ENCODE measurements around the gene CAMK1G.

The CAMK1G gene

DNA sequence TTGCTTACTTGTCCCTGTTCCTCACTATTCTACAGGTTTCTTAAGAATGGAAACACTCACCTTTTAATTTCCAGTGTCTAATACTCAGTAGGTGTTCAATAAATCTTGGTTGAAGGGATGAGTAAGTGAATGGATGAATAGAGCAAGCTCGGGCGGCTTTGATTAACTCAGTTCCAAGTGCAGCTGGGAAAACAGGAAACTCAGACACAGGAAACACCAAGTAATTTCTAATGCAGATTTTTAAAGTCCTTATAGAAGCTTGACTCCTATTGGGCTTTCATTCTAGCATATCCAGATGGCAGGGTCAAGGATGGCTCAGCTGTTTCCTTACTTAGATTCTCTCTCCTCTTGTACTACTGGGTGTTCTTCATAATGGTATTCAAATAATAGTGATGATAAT, 14.0 kb downstream of the CAMK1G start:
- in situ Hi-C loops (cut with MboI; ENCODE audit: low sequenced_read_pairs): no loop called here

DNA sequence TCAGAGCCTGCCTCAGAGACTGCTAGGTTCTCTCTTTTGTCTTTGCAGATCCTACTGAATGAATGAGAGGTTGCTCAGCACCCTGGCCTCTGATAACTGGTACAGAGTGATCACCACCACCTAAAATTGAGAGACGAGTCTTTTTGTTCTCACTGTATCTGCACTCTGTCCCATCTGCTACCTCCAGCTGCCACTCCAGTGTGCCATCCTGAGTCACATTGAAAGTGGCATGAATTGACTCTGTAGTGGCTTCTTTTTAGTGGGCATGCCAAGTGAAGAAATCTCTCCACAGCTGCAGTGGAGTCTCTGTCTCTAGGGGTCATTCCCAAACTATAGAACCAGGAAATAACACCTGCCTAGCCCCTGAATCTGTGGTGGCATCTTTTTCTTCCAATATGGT, 14.7 kb downstream of the CAMK1G start:
- in situ Hi-C loops (cut with MboI; ENCODE audit: low sequenced_read_pairs): no loop called here

DNA sequence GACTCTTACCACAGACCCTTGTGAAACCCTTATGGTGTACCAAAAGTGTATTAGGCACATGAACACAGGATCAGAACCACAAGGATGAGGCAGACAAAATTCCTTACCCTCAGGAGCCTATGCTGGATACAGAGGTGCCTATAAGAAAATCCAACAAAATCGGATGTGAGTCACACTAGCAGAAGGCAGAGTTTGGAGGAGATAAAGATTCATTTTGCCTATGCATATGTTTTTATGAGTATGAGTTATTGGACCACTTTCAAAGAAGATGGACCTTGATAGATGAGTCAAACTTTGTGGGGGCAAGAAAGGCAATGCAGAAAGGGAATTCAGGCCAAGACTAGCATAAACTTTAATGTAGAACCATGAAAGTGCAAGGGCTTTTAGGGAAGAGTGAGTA, 17.0 kb downstream of the CAMK1G start:
- in situ Hi-C loops (cut with MboI; ENCODE audit: low sequenced_read_pairs): loop anchor here (10.0 kb wide), 1 partner anchor 94 kb away; no protein-coding TSS in a partner anchor

GRCh38 chr1:209601809-209602657, 18.5 kb downstream of the CAMK1G start:
- in situ Hi-C loops (cut with MboI; ENCODE audit: low sequenced_read_pairs): loop anchor here (10.0 kb wide), 1 partner anchor 93 kb away; no protein-coding TSS in a partner anchor

GRCh38 chr1:209603877-209604276, 20.4 kb downstream of the CAMK1G start:
- in situ Hi-C loops (cut with MboI; ENCODE audit: low sequenced_read_pairs): loop anchor here (10.0 kb wide), 1 partner anchor 91 kb away; no protein-coding TSS in a partner anchor

DNA sequence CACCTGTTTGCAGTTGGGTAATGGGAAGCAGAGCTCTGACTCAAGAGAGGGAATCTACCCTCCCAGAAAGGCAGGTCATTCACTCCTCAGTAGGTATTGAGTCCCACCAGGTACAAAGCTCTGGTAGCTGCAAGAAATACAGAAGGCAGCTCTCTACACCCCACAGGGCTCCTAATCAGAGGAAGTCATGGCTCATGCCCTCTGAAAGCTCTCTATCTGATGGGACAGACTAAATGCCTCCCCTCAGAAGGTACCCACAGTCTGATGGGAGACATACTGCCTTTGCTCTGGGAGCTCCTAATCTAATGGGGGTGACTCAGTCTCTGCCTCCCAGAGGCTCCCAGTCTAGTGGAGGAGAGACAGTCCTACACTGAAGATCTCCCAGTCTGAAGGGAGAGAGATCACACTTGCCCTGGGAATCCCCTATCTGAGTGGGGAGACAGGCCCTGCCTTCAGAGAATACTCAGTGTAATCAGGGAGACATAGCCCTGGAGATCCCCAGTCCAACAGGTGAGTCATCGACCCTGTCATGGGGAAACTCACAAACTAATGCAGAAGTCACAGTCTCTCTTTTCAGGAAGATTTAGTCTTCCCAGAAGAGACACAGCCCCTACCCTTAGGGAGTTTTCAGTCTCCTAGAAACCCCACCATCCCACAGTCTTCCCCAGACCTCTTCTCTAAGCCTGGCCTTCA, 23.7 kb downstream of the CAMK1G start:
- in situ Hi-C loops (cut with MboI; ENCODE audit: low sequenced_read_pairs): loop anchor here (10.0 kb wide), 1 partner anchor 88 kb away; no protein-coding TSS in a partner anchor

DNA sequence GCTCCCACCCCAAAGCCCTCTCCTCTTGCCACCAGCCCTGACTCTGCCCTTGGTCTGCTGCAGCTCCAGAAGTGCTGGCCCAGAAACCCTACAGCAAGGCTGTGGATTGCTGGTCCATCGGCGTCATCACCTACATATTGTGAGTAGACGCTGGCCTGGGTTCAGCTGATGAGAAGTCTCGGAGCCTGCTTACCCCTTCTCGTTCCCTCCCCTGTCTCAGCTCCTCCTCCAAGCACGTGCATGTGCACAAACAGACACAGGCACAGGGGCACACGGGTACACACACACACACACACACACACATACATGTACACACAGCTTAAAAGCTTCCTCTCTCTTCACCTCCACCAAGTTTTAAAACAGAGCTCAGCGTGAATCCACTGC, 24.3 kb downstream of the CAMK1G start:
- in situ Hi-C loops (cut with MboI; ENCODE audit: low sequenced_read_pairs): loop anchor here (10.0 kb wide), 1 partner anchor 87 kb away; no protein-coding TSS in a partner anchor

- in situ Hi-C loops (cut with MboI; ENCODE audit: low sequenced_read_pairs): loop anchor here (10.0 kb wide), 1 partner anchor 86 kb away; no protein-coding TSS in a partner anchor
Observed at GRCh38 chr1:209609041-209609790, 25.7 kb downstream of the CAMK1G start.

GRCh38 chr1:209609791-209610630, 26.5 kb downstream of the CAMK1G start:
- in situ Hi-C loops (cut with MboI; ENCODE audit: low sequenced_read_pairs): loop anchor here (10.0 kb wide), 1 partner anchor 85 kb away; no protein-coding TSS in a partner anchor

DNA sequence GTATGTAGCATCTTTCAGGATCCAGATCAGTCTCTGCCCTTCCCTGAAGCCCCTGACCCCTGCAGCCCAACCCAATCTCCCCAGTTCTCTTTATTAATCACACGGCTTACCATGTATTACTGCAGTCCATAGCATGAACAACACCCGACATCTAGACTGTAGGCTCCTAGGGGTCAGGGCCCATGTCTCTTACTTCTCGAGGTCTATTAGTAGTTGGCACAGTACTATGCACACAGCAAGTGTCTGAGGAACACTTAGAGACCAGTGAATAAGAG, 27.1 kb downstream of the CAMK1G start:
- in situ Hi-C loops (cut with MboI; ENCODE audit: low sequenced_read_pairs): no loop called here

GRCh38 chr1:209611771-209612570, 28.5 kb downstream of the CAMK1G start:
- in situ Hi-C loops (cut with MboI; ENCODE audit: low sequenced_read_pairs): no loop called here

DNA sequence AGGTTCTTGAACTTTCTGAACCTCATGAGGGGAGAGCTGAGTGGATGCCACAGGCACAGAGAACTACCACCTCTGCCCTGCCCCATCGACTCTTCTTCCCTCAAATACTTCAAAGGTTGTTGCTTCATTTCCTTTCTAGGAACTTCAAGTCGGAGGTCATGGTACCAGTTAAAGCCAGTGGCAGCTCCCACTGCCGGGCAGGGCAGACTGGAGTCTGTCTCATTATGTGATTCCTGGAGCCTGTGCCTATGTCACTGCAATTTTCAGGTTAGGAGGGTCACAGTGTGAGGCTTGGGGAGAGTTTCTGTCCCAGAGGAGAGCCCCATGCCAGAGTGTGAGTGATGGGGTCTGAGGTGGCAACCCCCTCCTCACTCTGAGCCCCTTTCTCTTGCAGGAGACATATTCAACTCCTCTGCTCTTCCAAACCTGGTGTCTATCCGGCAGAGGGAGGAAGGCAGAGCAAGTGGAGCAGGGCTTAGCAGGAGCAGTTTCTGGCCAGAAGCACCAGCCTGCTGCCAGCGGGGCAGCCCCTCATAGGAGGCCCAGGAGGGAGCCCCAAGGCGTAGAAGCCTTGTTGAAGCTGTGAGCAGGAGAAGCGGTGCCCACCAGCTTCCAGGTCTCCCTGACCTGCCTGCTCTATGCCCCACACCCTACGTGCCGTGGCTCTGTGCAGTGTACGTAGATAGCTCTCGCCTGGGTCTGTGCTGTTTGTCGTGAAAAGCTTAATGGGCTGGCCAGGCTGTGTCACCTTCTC, 29.3 kb downstream of the CAMK1G start:
- in situ Hi-C loops (cut with MboI; ENCODE audit: low sequenced_read_pairs): no loop called here

DNA sequence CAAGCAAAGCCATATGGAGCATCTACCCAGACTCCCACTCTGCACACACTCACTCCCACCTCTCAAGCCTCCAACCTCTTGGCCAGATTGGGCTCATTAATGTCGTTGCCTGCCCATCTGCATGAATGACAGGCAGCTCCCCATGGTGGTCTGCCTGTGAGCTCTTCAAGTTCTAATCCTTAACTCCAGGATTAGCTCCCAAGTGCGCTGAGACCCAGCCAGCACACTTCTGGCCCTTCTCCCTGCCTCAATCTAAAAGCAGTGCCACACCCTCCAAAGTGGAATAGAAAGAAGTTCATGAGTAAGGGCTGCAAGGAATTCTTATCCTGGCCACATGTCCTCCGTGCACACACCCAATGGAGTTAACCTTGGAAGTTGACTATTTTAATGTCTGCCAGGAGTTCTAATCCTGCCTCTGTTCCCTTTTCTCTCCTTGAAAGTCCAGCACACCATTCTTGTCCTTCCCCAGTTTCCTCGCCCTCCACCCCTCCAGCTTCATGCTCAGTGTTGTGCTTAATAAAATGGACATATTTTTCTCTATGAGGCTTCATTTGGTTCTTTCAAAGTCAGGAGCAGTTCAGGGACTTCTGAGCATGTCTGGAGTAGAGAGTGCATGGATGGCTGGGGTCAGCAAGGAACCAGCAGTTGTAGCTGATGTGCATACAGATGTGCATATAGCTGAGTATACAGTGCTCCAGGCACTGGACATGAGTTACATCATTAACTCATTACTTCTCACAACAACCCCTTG, 30.1 kb downstream of the CAMK1G start:
- in situ Hi-C loops (cut with MboI; ENCODE audit: low sequenced_read_pairs): no loop called here

DNA sequence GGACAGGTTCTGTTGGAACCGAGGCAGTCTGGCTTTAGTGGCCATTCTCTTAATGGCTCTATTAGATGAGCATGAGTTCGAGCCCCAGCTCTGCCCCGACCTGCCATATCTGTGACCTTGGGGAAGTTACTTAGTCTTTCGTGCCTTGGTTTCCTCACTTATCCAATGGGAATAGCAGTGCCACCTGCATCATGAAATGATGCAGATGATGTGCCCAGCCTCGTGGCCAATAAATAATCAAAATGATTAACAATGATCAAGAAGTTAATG, 30.6 kb downstream of the CAMK1G start:
- in situ Hi-C loops (cut with MboI; ENCODE audit: low sequenced_read_pairs): no loop called here

DNA sequence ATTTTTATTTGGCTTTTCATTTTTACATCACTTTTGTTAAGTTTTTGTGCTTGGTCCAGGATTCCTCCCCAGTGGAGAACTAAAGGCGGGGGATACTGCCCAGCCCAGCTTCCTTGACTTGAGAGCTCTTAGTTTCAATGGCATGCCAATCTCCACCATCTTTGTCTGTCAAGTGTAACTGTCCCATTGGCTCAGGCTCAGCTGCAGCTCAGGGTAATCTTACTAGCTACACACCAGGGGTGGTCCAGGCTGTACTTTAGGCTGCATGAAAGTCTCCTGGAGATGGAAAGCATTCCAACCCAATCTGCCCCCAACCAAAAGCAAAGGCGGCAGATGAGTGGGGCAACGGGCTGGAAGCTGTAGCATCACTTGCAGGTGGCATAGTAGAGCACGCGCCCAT, 31.4 kb downstream of the CAMK1G start:
- in situ Hi-C loops (cut with MboI; ENCODE audit: low sequenced_read_pairs): no loop called here

- in situ Hi-C loops (cut with MboI; ENCODE audit: low sequenced_read_pairs): no loop called here
Observed at GRCh38 chr1:209616366-209617046, 33.0 kb downstream of the CAMK1G start.

DNA sequence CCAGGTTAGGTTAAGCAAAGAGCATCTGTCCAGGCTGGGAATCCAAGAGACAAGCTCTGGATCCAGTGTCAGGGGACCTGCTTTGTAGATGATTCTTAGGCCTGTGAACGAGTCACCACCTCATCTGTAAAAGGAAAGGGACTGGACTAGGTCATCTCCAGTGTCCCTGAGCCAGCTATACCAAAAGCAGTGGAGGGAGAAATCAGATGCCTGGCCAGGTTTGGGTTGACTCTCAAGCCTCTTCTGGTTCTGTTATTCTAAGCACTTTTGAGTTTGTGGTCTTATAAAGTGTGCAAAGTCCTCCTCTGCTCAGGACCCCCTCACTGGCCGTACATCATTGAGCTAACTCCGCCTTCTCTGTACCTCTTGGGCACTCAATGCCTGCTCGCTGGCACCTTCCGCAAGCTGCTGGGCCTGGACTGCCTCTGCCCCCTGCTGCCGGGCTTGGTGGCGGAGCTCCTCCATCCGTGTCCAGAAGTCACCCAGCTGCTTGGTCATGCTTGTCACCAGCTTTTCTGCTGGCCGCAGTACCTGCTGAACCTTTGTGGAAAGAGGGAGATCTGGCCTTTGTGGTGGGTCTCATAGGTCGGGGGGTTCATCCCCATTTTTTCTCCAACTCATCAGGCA, 33.6 kb downstream of the CAMK1G start:
- in situ Hi-C loops (cut with MboI; ENCODE audit: low sequenced_read_pairs): no loop called here

Data from HL-60/S4 treated with phorbol 12-myristate 13-acetate at 8.2 ng/mL for 4 days and 3 days (cell line).